T-helper 2 cell treated with Interferon-gamma antibody and Interleukin-4, amounts not matched to agents 5 μg/mL and 100 μg/mL, for 36 hours (primary cell): ENCODE data around the gene ATG9A.

ENCODE experiments used
- DNase-seq: peaks from one replicate; pipeline ENCODE4 v3.0.0; 2021; ENCODE audit warnings: low spot score
- H3K27ac Mint-ChIP-seq: one replicate; pipeline ENCODE4 v1.8.0; 2021; ENCODE audit warnings: mild to moderate bottlenecking, mixed read lengths
- H3K27me3 Mint-ChIP-seq: one replicate; pipeline ENCODE4 v1.8.0; 2021; ENCODE audit warnings: low read depth, mixed read lengths
- H3K36me3 Mint-ChIP-seq: one replicate; pipeline ENCODE4 v1.8.0; 2021; ENCODE audit warnings: low read depth, mixed read lengths
- H3K4me1 Mint-ChIP-seq: one replicate; pipeline ENCODE4 v1.8.0; 2021; ENCODE audit warnings: low read depth, mixed read lengths
- H3K4me3 Mint-ChIP-seq: one replicate; pipeline ENCODE4 v1.8.0; 2022; ENCODE audit warnings: mild to moderate bottlenecking, moderate library complexity, mixed read lengths
- H3K9me3 Mint-ChIP-seq: one replicate; pipeline ENCODE4 v1.8.0; 2021; ENCODE audit warnings: mixed read lengths

ATG9A gene

GRCh38 chr2:219247678-219248642 lies 18.5 kb upstream of the ATG9A start:
- H3K36me3 Mint-ChIP-seq = peaks cover 66% of the 10 kb centered on the region
- H3K4me3 Mint-ChIP-seq = peak overlapping the region; percentile 98
- peak overlapping the region; percentile 91 for H3K27ac Mint-ChIP-seq
- peaks cover 77% of the 10 kb centered on the region for H3K4me1 Mint-ChIP-seq
- H3K9me3 Mint-ChIP-seq = no peaks in the 10 kb centered on the region
- no peaks in the 10 kb centered on the region for H3K27me3 Mint-ChIP-seq
- DNase-seq = peak; percentile 79

GRCh38 chr2:219246559-219246958 lies 17.1 kb upstream of the ATG9A start:
- Mint-ChIP-seq H3K36me3 (peaks cover 52% of the 10 kb centered on the region), H3K4me3 (peak overlapping the region; percentile 98)

GRCh38 chr2:219245899-219246230 lies 16.4 kb upstream of the ATG9A start:
- H3K4me3 Mint-ChIP-seq = peak overlapping the region; percentile 98
- H3K27me3 Mint-ChIP-seq = no peaks in the 10 kb centered on the region
- H3K27ac Mint-ChIP-seq = peak overlapping the region; percentile 99
- DNase-seq = no peak
- H3K9me3 Mint-ChIP-seq = no peaks in the 10 kb centered on the region
- peaks cover 46% of the 10 kb centered on the region for H3K36me3 Mint-ChIP-seq
- H3K4me1 Mint-ChIP-seq = peaks cover 65% of the 10 kb centered on the region

More at GRCh38 chr2:219246559-219246958, 17.1 kb upstream of the ATG9A start:
- Mint-ChIP-seq H3K9me3 (no peaks in the 10 kb centered on the region), H3K27me3 (no peaks in the 10 kb centered on the region), H3K27ac (peak overlapping the region; percentile 99), H3K4me1 (peaks cover 72% of the 10 kb centered on the region)
- DNase-seq = no peak

GRCh38 chr2:219245148-219245898 lies 15.9 kb upstream of the ATG9A start, which contains the start of the genes GLB1L and STK16:
TSS of gene GLB1L (minus strand) at chr2:219245444. CDS start at chr2:219243573, 1,871 bp downstream.
TSS of gene STK16 (plus strand) at chr2:219245479. CDS start at chr2:219246000, 521 bp downstream.
- peak within 1 kb of the TSS; percentile 98 for H3K4me3 Mint-ChIP-seq
- peaks cover 40% of the 10 kb centered on the region for H3K36me3 Mint-ChIP-seq
- no peaks in the 10 kb centered on the region for H3K27me3 Mint-ChIP-seq

GRCh38 chr2:219244789-219245147 lies 15.3 kb upstream of the ATG9A start:
- Mint-ChIP-seq H3K36me3 (peaks cover 35% of the 10 kb centered on the region), H3K27me3 (no peaks in the 10 kb centered on the region), H3K4me1 (peaks cover 56% of the 10 kb centered on the region), H3K9me3 (no peaks in the 10 kb centered on the region), H3K4me3 (peak overlapping the region; percentile 98), H3K27ac (peak overlapping the region; percentile 99)
- no peak for DNase-seq

More at GRCh38 chr2:219245148-219245898, 15.9 kb upstream of the ATG9A start, which contains the start of the genes GLB1L and STK16:
- peaks cover 62% of the 10 kb centered on the region for H3K4me1 Mint-ChIP-seq
- H3K27ac Mint-ChIP-seq = peak within 1 kb of the TSS; percentile 99
- peak; percentile 93 for DNase-seq
- H3K9me3 Mint-ChIP-seq = no peaks in the 10 kb centered on the region

- no peaks in the 10 kb centered on the region for H3K27me3 Mint-ChIP-seq
- peaks cover 42% of the 10 kb centered on the region for H3K4me1 Mint-ChIP-seq
- DNase-seq = no peak
- peak overlapping the region; percentile 72 for H3K4me3 Mint-ChIP-seq
- no peaks in the 10 kb centered on the region for H3K9me3 Mint-ChIP-seq
- peak overlapping the region; percentile 66 for H3K27ac Mint-ChIP-seq
- peaks cover 23% of the 10 kb centered on the region for H3K36me3 Mint-ChIP-seq
These were observed 13.9 kb upstream of the ATG9A start for GRCh38 chr2:219243291-219243761.

GRCh38 chr2:219234331-219234730 lies 4.9 kb upstream of the ATG9A start:
- no peak for DNase-seq
- Mint-ChIP-seq H3K27ac (no peak overlapping the region), H3K4me3 (no peak overlapping the region), H3K4me1 (peaks cover 20% of the 10 kb centered on the region), H3K27me3 (no peaks in the 10 kb centered on the region), H3K36me3 (peaks cover 63% of the 10 kb centered on the region), H3K9me3 (no peaks in the 10 kb centered on the region)

GRCh38 chr2:219230059-219230540 lies 664 bp upstream of the ATG9A start:
- Mint-ChIP-seq H3K27me3 (no peaks in the 10 kb centered on the region), H3K9me3 (no peaks in the 10 kb centered on the region), H3K4me1 (peaks cover 39% of the 10 kb centered on the region), H3K4me3 (peak overlapping the region; percentile 92), H3K27ac (peak overlapping the region; percentile 95), H3K36me3 (peaks cover 55% of the 10 kb centered on the region)
- peak; percentile 51 for DNase-seq

- peak overlapping the region; percentile 71 for H3K27ac Mint-ChIP-seq
- peaks cover 57% of the 10 kb centered on the region for H3K36me3 Mint-ChIP-seq
- no peaks in the 10 kb centered on the region for H3K27me3 Mint-ChIP-seq
- H3K4me1 Mint-ChIP-seq = peaks cover 37% of the 10 kb centered on the region
- no peak for DNase-seq
- peak overlapping the region; percentile 90 for H3K4me3 Mint-ChIP-seq
- H3K9me3 Mint-ChIP-seq = no peaks in the 10 kb centered on the region
These were observed 528 bp downstream of the ATG9A start for GRCh38 chr2:219228911-219229304.

GRCh38 chr2:219228041-219228910 lies 1.2 kb downstream of the ATG9A start:
- no peak for DNase-seq
- Mint-ChIP-seq H3K27me3 (no peaks in the 10 kb centered on the region), H3K9me3 (no peaks in the 10 kb centered on the region), H3K36me3 (peaks cover 56% of the 10 kb centered on the region), H3K4me3 (peak overlapping the region; percentile 90), H3K4me1 (peaks cover 33% of the 10 kb centered on the region), H3K27ac (peak overlapping the region; percentile 71)

- Mint-ChIP-seq H3K27me3 (no peaks in the 10 kb centered on the region), H3K4me1 (peaks cover 19% of the 10 kb centered on the region), H3K4me3 (no peak overlapping the region), H3K27ac (no peak overlapping the region), H3K9me3 (no peaks in the 10 kb centered on the region), H3K36me3 (peaks cover 52% of the 10 kb centered on the region)
- no peak for DNase-seq
These were observed 4.1 kb downstream of the ATG9A start for GRCh38 chr2:219225350-219225749.

- Mint-ChIP-seq H3K9me3 (no peaks in the 10 kb centered on the region), H3K27me3 (no peaks in the 10 kb centered on the region), H3K4me3 (no peak overlapping the region), H3K36me3 (peaks cover 53% of the 10 kb centered on the region), H3K27ac (no peak overlapping the region), H3K4me1 (peaks cover 24% of the 10 kb centered on the region)
- no peak for DNase-seq
These were observed 5.4 kb downstream of the ATG9A start for GRCh38 chr2:219223831-219224610.
